MM.1S (cell line): Measurements from ENCODE around the gene ABHD12.
"Not testable (repeated sequence)": the region's sequence is repeated elsewhere in the genome, so short reads cannot be mapped to it uniquely, and the experiment has no call there.

Experiments
- DNase-seq: peaks from one replicate; pipeline ENCODE4 v3.0.0-alpha.2; 2015
- H2AFZ ChIP-seq: fragments of 300-600 bp; sonication (generic); 2 replicates; pipeline ENCODE4 v1.6.0; 2016; ENCODE audit warnings: antibody characterized with exemption, low read length
- H3F3A ChIP-seq: fragments of 300-600 bp; sonication (generic); 2 replicates; pipeline ENCODE4 v1.6.1; 2016; ENCODE audit warnings: mild to moderate bottlenecking, antibody characterized with exemption, low read length, moderate library complexity, mixed read lengths; ENCODE audit not compliant: insufficient read depth
- H3K27ac ChIP-seq: fragments of 300-600 bp; sonication (generic); 2 replicates; pipeline ENCODE4 v1.5.1; 2016; ENCODE audit warnings: mild to moderate bottlenecking, low read length
- H3K27me3 ChIP-seq: fragments of 300-600 bp; sonication (generic); replicated peaks from 2 replicates; pipeline ENCODE4 v1.6.0; 2016; ENCODE audit warnings: low read length; ENCODE audit not compliant: insufficient read depth
- H3K36me3 ChIP-seq: fragments of 300-600 bp; sonication (generic); replicated peaks from 2 replicates; pipeline ENCODE4 v1.6.1; 2016; ENCODE audit warnings: mild to moderate bottlenecking, low read length, mixed read lengths; ENCODE audit not compliant: insufficient read depth
- H3K4me1 ChIP-seq: fragments of 300-600 bp; sonication (generic); 2 replicates; pipeline ENCODE4 v1.6.1; 2016; ENCODE audit warnings: low read length, mixed read lengths
- H3K4me2 ChIP-seq: fragments of 300-600 bp; sonication (generic); 2 replicates; pipeline ENCODE4 v1.6.0; 2016; ENCODE audit warnings: low read depth, low read length
- H3K4me3 ChIP-seq: fragments of 300-600 bp; sonication (generic); 2 replicates; pipeline ENCODE4 v1.5.1; 2016; ENCODE audit warnings: low read length, mixed read lengths
- H3K79me2 ChIP-seq: fragments of 300-600 bp; sonication (generic); 2 replicates; pipeline ENCODE4 v1.6.1; 2016; ENCODE audit warnings: mixed run types, low read length, mixed read lengths
- H3K9ac ChIP-seq: fragments of 300-600 bp; sonication (generic); 2 replicates; pipeline ENCODE4 v1.6.1; 2016; ENCODE audit warnings: low read length, mixed read lengths
- H3K9me2 ChIP-seq: fragments of 300-600 bp; sonication (generic); replicated peaks from 2 replicates; pipeline ENCODE4 v1.6.1; 2016; ENCODE audit warnings: mild to moderate bottlenecking, low read length, mixed read lengths; ENCODE audit not compliant: insufficient read depth
- H3K9me3 ChIP-seq: fragments of 300-600 bp; sonication (generic); replicated peaks from 2 replicates; pipeline ENCODE4 v1.6.1; 2016; ENCODE audit warnings: mild to moderate bottlenecking, low read length, mixed read lengths; ENCODE audit not compliant: insufficient read depth
- H4K20me1 ChIP-seq: fragments of 300-600 bp; sonication (generic); 2 replicates; pipeline ENCODE4 v1.6.1; 2016; ENCODE audit warnings: mild to moderate bottlenecking, low read length, moderate library complexity, mixed read lengths; ENCODE audit not compliant: insufficient read depth
- EZH2 ChIP-seq: fragments of 300-600 bp; sonication (generic); optimal IDR thresholded peaks from 2 replicates; pipeline ENCODE3; 2017; ENCODE audit warnings: low read depth, mild to moderate bottlenecking, antibody characterized with exemption, low read length, mixed read lengths
- EZH2phosphoT487 ChIP-seq: fragments of 300-600 bp; sonication (generic); IDR thresholded peaks from 2 replicates; pipeline ENCODE4 v1.6.1; 2018; ENCODE audit warnings: antibody characterized with exemption, low read length
- TF ChIP-seq, protein P1 (sequence below): fragments of 300-600 bp; sonication (generic); IDR thresholded peaks from 2 replicates; pipeline ENCODE4 v1.5.1; 2016; ENCODE audit warnings: antibody characterized with exemption, low read length, mixed read lengths

Gene ABHD12

GRCh38 chr20:25313593-25313992 is 77.0 kb downstream of the ABHD12 start:
- peaks cover 54% of the 10 kb centered on the region for H3K79me2 ChIP-seq
- TF ChIP-seq, protein P1, sequence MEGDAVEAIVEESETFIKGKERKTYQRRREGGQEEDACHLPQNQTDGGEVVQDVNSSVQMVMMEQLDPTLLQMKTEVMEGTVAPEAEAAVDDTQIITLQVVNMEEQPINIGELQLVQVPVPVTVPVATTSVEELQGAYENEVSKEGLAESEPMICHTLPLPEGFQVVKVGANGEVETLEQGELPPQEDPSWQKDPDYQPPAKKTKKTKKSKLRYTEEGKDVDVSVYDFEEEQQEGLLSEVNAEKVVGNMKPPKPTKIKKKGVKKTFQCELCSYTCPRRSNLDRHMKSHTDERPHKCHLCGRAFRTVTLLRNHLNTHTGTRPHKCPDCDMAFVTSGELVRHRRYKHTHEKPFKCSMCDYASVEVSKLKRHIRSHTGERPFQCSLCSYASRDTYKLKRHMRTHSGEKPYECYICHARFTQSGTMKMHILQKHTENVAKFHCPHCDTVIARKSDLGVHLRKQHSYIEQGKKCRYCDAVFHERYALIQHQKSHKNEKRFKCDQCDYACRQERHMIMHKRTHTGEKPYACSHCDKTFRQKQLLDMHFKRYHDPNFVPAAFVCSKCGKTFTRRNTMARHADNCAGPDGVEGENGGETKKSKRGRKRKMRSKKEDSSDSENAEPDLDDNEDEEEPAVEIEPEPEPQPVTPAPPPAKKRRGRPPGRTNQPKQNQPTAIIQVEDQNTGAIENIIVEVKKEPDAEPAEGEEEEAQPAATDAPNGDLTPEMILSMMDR = no peak
- TF ChIP-seq EZH2phosphoT487 (no peak), EZH2 (no peak)
- no peak overlapping the region for H2AFZ ChIP-seq
- H4K20me1 ChIP-seq = no peaks in the 10 kb centered on the region
- no peak overlapping the region for H3K4me3 ChIP-seq
- no peaks in the 10 kb centered on the region for H3K36me3 ChIP-seq
- H3K27me3 ChIP-seq = no peaks in the 10 kb centered on the region
- H3K4me2 ChIP-seq = no peak overlapping the region
- H3F3A ChIP-seq = peaks cover 32% of the 10 kb centered on the region
- H3K9ac ChIP-seq = no peak overlapping the region
- no peak overlapping the region for H3K27ac ChIP-seq
- peaks cover 51% of the 10 kb centered on the region for H3K4me1 ChIP-seq
- no peaks in the 10 kb centered on the region for H3K9me3 ChIP-seq
- no peaks in the 10 kb centered on the region for H3K9me2 ChIP-seq
- peak; percentile 20 for DNase-seq

GRCh38 chr20:25312716-25313115 is 77.9 kb downstream of the ABHD12 start:
- peaks cover 27% of the 10 kb centered on the region for H3F3A ChIP-seq
- not testable (repeated sequence) for H3K9ac ChIP-seq, H3K9me2 ChIP-seq, DNase-seq, H3K9me3 ChIP-seq, H3K27me3 ChIP-seq, H2AFZ ChIP-seq, H3K36me3 ChIP-seq, H3K4me2 ChIP-seq, H3K4me3 ChIP-seq, H3K27ac ChIP-seq, H4K20me1 ChIP-seq
- peaks cover 57% of the 10 kb centered on the region for H3K79me2 ChIP-seq
- H3K4me1 ChIP-seq = peaks cover 51% of the 10 kb centered on the region

DNA sequence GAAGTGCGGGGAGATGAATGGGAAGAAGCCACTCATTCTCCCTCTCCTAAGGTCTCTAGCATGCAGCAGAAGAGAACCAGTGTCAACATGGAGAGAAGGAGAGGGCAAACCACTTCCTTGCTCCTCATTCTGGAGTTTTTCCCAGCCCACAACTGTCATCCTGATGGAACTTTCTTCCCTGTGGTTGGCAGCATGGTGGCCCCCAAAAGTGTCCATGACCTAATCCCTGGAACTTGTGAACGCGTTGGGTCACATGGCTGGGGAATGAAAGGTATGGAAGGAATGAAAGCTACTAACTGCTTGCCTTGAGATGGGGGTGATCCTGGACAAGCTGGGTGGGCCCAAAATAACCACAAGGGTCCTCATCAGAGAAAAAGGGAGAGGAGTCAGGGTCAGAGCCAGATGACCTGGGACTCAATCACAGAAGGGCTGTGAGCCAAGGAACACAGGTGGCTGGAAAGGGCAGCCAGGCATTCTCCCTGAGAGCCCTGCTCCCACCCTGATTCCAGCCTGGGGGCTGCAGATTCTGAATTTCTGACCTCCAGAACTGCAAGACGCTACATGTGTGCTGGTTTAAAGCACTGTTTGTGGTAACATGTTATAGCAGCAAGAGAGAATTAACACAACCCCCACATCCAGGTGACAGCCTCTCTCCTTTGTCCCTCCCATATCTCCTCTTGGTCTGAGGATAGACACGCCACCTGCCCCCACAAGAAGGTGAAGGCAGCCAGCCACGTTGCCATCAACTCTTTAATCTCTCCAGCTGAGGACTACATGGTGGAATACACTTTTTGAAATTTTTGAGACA is 79.5 kb downstream of the ABHD12 start:
- Histone ChIP-seq H3K79me2 (peaks cover 55% of the 10 kb centered on the region), H3K9me2 (no peaks in the 10 kb centered on the region), H3F3A (peaks cover 27% of the 10 kb centered on the region), H3K4me2 (peak overlapping the region; percentile 96), H3K27ac (peak overlapping the region; percentile 100), H3K36me3 (no peaks in the 10 kb centered on the region), H2AFZ (no peak overlapping the region), H3K4me3 (peak overlapping the region; percentile 58), H3K4me1 (peaks cover 38% of the 10 kb centered on the region), H4K20me1 (no peaks in the 10 kb centered on the region), H3K27me3 (no peaks in the 10 kb centered on the region), H3K9ac (peak overlapping the region; percentile 94), H3K9me3 (no peaks in the 10 kb centered on the region)
- peak; percentile 59 for DNase-seq
- TF ChIP-seq EZH2 = no peak
- no peak for TF ChIP-seq EZH2phosphoT487
- TF ChIP-seq, protein P1 = no peak

GRCh38 chr20:25310268-25310920 is 80.2 kb downstream of the ABHD12 start:
- H3K27me3 ChIP-seq = no peaks in the 10 kb centered on the region
- peak overlapping the region; percentile 96 for H3K4me2 ChIP-seq
- no peaks in the 10 kb centered on the region for H3K9me3 ChIP-seq
- no peaks in the 10 kb centered on the region for H3K9me2 ChIP-seq
- H3F3A ChIP-seq = peaks cover 27% of the 10 kb centered on the region
- peaks cover 34% of the 10 kb centered on the region for H3K4me1 ChIP-seq
- H3K27ac ChIP-seq = peak overlapping the region; percentile 100
- peak; percentile 87 for DNase-seq
- TF ChIP-seq, protein P1 = peak; percentile 63
- no peak for TF ChIP-seq EZH2
- TF ChIP-seq EZH2phosphoT487 = no peak
- H3K79me2 ChIP-seq = peaks cover 51% of the 10 kb centered on the region
- H3K36me3 ChIP-seq = no peaks in the 10 kb centered on the region
- no peaks in the 10 kb centered on the region for H4K20me1 ChIP-seq
- peak overlapping the region; percentile 94 for H3K9ac ChIP-seq
- no peak overlapping the region for H2AFZ ChIP-seq
- H3K4me3 ChIP-seq = peak overlapping the region; percentile 58
